Liver (tissue), 9 donors: Measurements from ENCODE around the gene GFPT2. TPM values are rescaled to one million over a fixed set of nuclear protein-coding genes. Genes with fewer than 3 reads are reported as not detected.

Experiments
- DNase-seq: peaks from one replicate; pipeline ENCODE4 v3.0.0-alpha.2; 2017; ENCODE audit warnings: low spot score
- H3K27ac ChIP-seq, 2 donors: one replicate each; pipeline ENCODE4 v1.7.0; 2013; ENCODE audit warnings: inconsistent platforms in 2 of 2, low read length in 2 of 2, control low read depth in 1 of 2, low read depth in 1 of 2, mild to moderate bottlenecking in 1 of 2
- H3K27me3 ChIP-seq, 4 donors: one replicate each; pipeline versions ENCODE4 v1.6.1 to v1.7.0; 2013; ENCODE audit warnings: low read length in 3 of 4, inconsistent platforms in 1 of 4, mild to moderate bottlenecking in 1 of 4, moderate library complexity in 1 of 4; ENCODE audit not compliant: control insufficient read depth in 4 of 4, insufficient read depth in 4 of 4
- H3K36me3 ChIP-seq, 4 donors: one replicate each; pipeline versions ENCODE4 v1.6.1 to v1.7.0; 2013; ENCODE audit warnings: low read length in 3 of 4, mild to moderate bottlenecking in 3 of 4, low read depth in 1 of 4, moderate library complexity in 1 of 4; ENCODE audit not compliant: control insufficient read depth in 4 of 4, insufficient read depth in 3 of 4
- H3K4me1 ChIP-seq, 4 donors: one replicate each; pipeline versions ENCODE4 v1.6.1 to v1.7.0; 2013; ENCODE audit warnings: low read length in 3 of 4, mild to moderate bottlenecking in 3 of 4, moderate library complexity in 1 of 4; ENCODE audit not compliant: control insufficient read depth in 4 of 4, insufficient read depth in 4 of 4
- H3K4me3 ChIP-seq, 3 donors: one replicate each; pipeline versions ENCODE4 v1.6.1 to v1.7.0; 2013; ENCODE audit warnings: low read length in 3 of 3, control low read depth in 1 of 3, low read depth in 1 of 3, mild to moderate bottlenecking in 1 of 3
- H3K9ac ChIP-seq, 2 donors: one replicate each; pipeline ENCODE4 v1.7.0; 2013; ENCODE audit warnings: low read length in 2 of 2, mild to moderate bottlenecking in 2 of 2, moderate library complexity in 2 of 2, control low read depth in 1 of 2, low read depth in 1 of 2
- H3K9me3 ChIP-seq, 4 donors: one replicate each; pipeline versions ENCODE4 v1.6.1 to v1.7.0; 2013; ENCODE audit warnings: low read length in 3 of 4; ENCODE audit not compliant: control insufficient read depth in 4 of 4
- ATF3 ChIP-seq: IDR thresholded peaks from 2 replicates; pipeline ENCODE4 v1.6.1; 2016; ENCODE audit warnings: antibody characterized with exemption
- CTCF ChIP-seq: fragments of 150-350 bp; IDR thresholded peaks from 2 replicates; pipeline ENCODE4 v1.5.1; 2017; ENCODE audit warnings: improper control_type of control experiment, low read depth, low read length; ENCODE audit not compliant: missing input control
- EGR1 ChIP-seq, 2 donors: IDR thresholded peaks; 2 replicates each; pipeline ENCODE4 v1.6.1; 2016 to 2018; ENCODE audit warnings: antibody characterized with exemption in 2 of 2, low read depth in 2 of 2
- FOXA1 ChIP-seq: IDR thresholded peaks from 2 replicates; pipeline ENCODE4 v1.6.1; 2016; ENCODE audit warnings: antibody characterized with exemption
- FOXA2 ChIP-seq: IDR thresholded peaks from 2 replicates; pipeline ENCODE4 v1.6.1; 2016; ENCODE audit warnings: antibody characterized with exemption
- GABPA ChIP-seq, 2 donors: IDR thresholded peaks in 1 of 2; conservative IDR thresholded peaks in 1 of 2; 2 replicates each; pipeline ENCODE4 v1.6.1; 2016; ENCODE audit warnings: antibody characterized with exemption in 2 of 2, mild to moderate bottlenecking in 1 of 2, moderate library complexity in 1 of 2
- HNF4A ChIP-seq, 2 donors: conservative IDR thresholded peaks; 2 replicates each; pipeline ENCODE4 v1.6.1; 2016; ENCODE audit warnings: antibody characterized with exemption in 2 of 2, mild to moderate bottlenecking in 2 of 2
- HNF4G ChIP-seq: IDR thresholded peaks from 2 replicates; pipeline ENCODE4 v1.6.1; 2016; ENCODE audit warnings: antibody characterized with exemption
- JUND ChIP-seq, 2 donors: IDR thresholded peaks; 2 replicates each; pipeline ENCODE4 v1.6.1; 2016; ENCODE audit warnings: antibody characterized with exemption in 2 of 2
- MAX ChIP-seq: IDR thresholded peaks from 2 replicates; pipeline ENCODE4 v1.6.1; 2016; ENCODE audit warnings: antibody characterized with exemption
- NR2F2 ChIP-seq: IDR thresholded peaks from 2 replicates; pipeline ENCODE4 v1.6.1; 2016; ENCODE audit warnings: antibody characterized with exemption
- RAD21 ChIP-seq, 2 donors: IDR thresholded peaks; 2 replicates each; pipeline ENCODE4 v1.6.1; 2016; ENCODE audit warnings: antibody characterized with exemption in 2 of 2, mild to moderate bottlenecking in 2 of 2
- REST ChIP-seq: IDR thresholded peaks from 2 replicates; pipeline ENCODE4 v1.6.1; 2016; ENCODE audit warnings: antibody characterized with exemption, mild to moderate bottlenecking
- RXRA ChIP-seq, 2 donors: IDR thresholded peaks; 2 replicates each; pipeline ENCODE4 v1.6.1; 2017 to 2018; ENCODE audit warnings: antibody characterized with exemption in 2 of 2, mild to moderate bottlenecking in 1 of 2
- SP1 ChIP-seq: IDR thresholded peaks from 2 replicates; pipeline ENCODE4 v1.6.1; 2018; ENCODE audit warnings: antibody characterized with exemption, mild to moderate bottlenecking
- TAF1 ChIP-seq: conservative IDR thresholded peaks from 2 replicates; pipeline ENCODE4 v1.6.1; 2016; ENCODE audit warnings: antibody characterized with exemption, mild to moderate bottlenecking
- YY1 ChIP-seq: IDR thresholded peaks from 2 replicates; pipeline ENCODE4 v1.6.1; 2016; ENCODE audit warnings: antibody characterized with exemption, mild to moderate bottlenecking
- ZBTB33 ChIP-seq: IDR thresholded peaks from 2 replicates; pipeline ENCODE4 v1.6.1; 2016; ENCODE audit warnings: antibody characterized with exemption
- WGBS: extraction: QIAGEN DNeasy Blood & Tissue Kit; methylation state at CpG from one replicate; pipeline ENCODE4 v1.1.7; 2013; 5-methylcytosine and 5-hydroxymethylcytosine counted together
- polyA plus RNA-seq, 2 donors: library from polyadenylated mRNA; stranded (reverse) in 1 of 2; unstranded in 1 of 2; fragments of 200-250 nt in 1 of 2; fragments of >200 nt in 1 of 2; fragmentation: Nextera tagmentation in 1 of 2; extraction: Ambion mirVana in 1 of 2; gene quantifications; one replicate each; pipeline versions ENCODE4 v1.2.1 to v1.2.3, GENCODE V29; 2013 to 2015
- total RNA-seq, 2 donors: library from RNA; depleted of rRNA; stranded (reverse); fragments of >200 nt; gene quantifications; one replicate each; pipeline ENCODE4 v1.2.3, GENCODE V29; 2014
- donor health status: healthy.
- donor health status: healthy.
- donor health status: healthy.
- donor health status: healthy.
- donor health status: healthy.

Gene GFPT2
- total and polyA plus RNA-seq, 4 donors = 0.32 to 1.8 (median 0.54) TPM

GRCh38 chr5:180358179-180358578, 5.0 kb upstream of the GFPT2 start:
- H3K27ac ChIP-seq = no peak overlapping the region
- no peak overlapping the region for H3K4me3 ChIP-seq
- DNase-seq = no peak
- H3K9me3 ChIP-seq = peaks cover 0 to 5% (median 2%) of the 10 kb centered on the region in 4 donors
- TF ChIP-seq HNF4G (no peak), RAD21 (IDR thresholded peaks at IDR 0.05) (no peak), REST (no peak), JUND (IDR thresholded peaks at IDR 0.05) (no peak), ZBTB33 (no peak), MAX (no peak), NR2F2 (no peak), HNF4A (conservative IDR thresholded peaks at IDR 0.05) (no peak), YY1 (no peak), SP1 (no peak), TAF1 (no peak), CTCF (no peak), FOXA2 (no peak), GABPA (IDR thresholded peaks at IDR 0.05 in 1 of 2, conservative IDR thresholded peaks at IDR 0.05 in 1 of 2) (no peak), RXRA (IDR thresholded peaks at IDR 0.05) (no peak), ATF3 (no peak), EGR1 (IDR thresholded peaks at IDR 0.05; ENCODE audit: low read depth in 2 of 2) (no peak), FOXA1 (no peak)
- H3K9ac ChIP-seq = no peak overlapping the region
- peaks cover 3 to 5% (median 4%) of the 10 kb centered on the region in 4 donors for H3K4me1 ChIP-seq
- H3K36me3 ChIP-seq = no peaks in the 10 kb centered on the region
- WGBS = 95% methylated on average over 6 of the region's 6 CpGs
- peaks cover 0 to 9% (median under 1%) of the 10 kb centered on the region in 4 donors for H3K27me3 ChIP-seq
